NCI-H2196 treated with DMSO at 0.1 percent for 48 hours (cell line): ENCODE results near the gene OR56A3.
"Not testable (repeated sequence)": the region's sequence is repeated elsewhere in the genome, so short reads cannot be mapped to it uniquely, and the experiment has no call there.

Experiments used
- DNase-seq: peaks from one replicate; lab custom pipeline; 2025; ENCODE audit not compliant: unreplicated experiment; lab: John Stamatoyannopoulos, UW

Gene OR56A3

DNA sequence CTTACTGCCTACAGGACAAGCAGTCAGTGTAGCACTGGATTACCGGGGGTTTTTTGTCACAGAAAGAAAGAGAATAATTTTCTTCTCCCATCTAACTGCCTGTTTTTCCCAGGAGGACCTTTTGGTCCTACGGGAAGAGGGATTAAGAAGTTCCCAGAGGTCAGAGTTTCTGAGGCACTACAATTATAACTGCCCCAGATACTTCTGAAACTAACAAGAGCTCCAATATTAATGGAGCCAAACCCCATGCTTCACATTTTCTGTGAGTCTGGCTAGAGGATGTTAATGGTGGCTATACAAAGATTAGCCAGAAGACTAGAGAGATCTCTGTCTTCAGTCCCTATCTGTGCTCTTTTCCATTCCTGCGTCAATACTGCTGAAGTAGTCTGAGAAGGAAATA is at the start of gene OR56A3:
Gene OR56A3, plus strand, starts transcription at position 301 of the 400 bp plus-strand sequence. CDS start 5,096 bp downstream, outside the sequence.
- DNase-seq: no peak

GRCh38 chr11:5892908-5893307 is 49.1 kb upstream of the OR56A3 start, which contains the start of gene OR52E5:
TSS of gene OR52E5 (plus strand) at chr11:5893208. CDS start at chr11:5900777, 7,569 bp downstream.
- DNase-seq: no peak

GRCh38 chr11:5899534-5899933 is 42.5 kb upstream of the OR56A3 start:
- DNase-seq: no peak

DNA sequence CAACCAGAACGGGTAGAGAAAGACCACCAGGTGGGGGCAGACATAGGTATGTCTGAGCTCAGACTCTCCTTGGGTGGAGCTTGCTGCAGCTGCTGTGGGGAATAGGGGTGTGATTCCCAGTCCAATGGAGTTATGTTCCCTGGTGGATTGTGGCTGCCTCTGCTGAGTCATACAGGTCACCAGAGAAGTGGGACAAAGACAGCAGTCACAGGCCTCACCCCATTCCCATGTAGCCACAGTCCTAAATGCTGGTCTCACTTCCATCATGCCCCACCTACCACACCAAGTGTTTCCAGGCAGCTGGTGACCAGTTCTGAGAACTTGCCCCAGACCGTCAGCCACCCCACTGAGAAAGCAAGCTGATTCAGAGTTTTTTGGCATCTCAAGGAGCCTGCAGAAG is 31.5 kb upstream of the OR56A3 start:
- DNase-seq: no peak

- no peak for DNase-seq
Measured at GRCh38 chr11:5922749-5923426, 19.2 kb upstream of the OR56A3 start.

GRCh38 chr11:5923427-5923776 is 18.6 kb upstream of the OR56A3 start:
- no peak for DNase-seq

DNA sequence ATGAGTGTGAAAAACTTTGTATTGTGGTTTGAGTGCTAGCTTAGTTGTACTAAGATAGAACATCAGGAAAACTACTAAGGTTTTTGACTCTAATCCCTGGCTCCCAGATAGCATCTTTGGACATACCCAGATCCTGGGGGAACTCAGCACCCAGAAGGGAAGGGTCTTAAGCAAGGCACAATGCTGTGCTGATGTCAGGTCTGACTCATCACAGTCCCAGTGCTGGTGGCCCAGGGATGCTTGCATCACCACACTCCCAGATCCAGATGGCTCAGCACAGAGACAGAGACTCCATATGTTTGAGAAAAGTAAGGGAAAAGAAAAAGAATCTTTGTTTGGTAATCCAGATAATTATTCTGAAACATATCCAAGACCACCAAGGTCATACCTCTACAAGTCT is 18.3 kb upstream of the OR56A3 start:
- no peak for DNase-seq

DNA sequence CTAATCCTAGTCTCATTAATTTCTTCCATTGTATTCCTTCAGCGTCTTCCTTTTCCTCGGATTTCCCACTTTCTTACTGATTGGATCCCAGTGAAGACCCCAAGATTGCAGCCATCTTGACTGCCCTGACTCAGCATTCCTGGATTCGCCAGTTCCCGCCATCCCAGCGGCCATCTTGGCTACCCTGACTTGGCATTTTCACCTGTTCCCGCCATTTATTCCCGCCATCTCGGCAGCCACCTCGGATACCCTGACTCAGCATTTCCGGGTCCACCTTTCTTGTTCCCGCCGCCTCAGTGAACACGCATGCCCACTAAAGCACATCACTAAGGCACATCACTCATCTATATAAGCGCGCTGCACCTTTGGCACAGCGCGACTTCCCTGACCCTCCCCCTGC is 13.8 kb upstream of the OR56A3 start:
- no peak for DNase-seq

DNA sequence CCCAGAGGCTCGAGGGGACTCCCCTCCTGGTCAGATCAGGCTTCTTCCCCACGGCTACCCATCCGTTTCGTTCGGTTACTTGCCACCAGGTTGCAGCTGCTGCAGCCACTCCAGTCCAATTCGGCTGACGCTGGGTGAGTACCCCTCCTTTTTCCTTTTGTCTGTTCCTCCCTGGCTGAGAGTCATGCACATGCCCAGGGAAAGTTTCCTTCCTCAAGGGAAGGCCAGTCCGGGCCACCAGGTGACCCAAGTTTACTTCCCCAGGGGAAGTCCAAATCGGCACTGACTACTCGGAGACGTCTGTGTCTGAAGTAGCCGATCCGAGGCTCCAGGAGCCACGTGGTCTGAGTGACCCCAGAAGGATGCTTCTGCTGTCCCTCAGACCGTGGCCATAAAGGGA is 13.2 kb upstream of the OR56A3 start:
- DNase-seq: no peak

- DNase-seq: no peak
Measured at GRCh38 chr11:5929571-5930368, 12.3 kb upstream of the OR56A3 start.

- DNase-seq: no peak
Measured at GRCh38 chr11:5930614-5931013, 11.4 kb upstream of the OR56A3 start.

- DNase-seq: no peak
Measured at GRCh38 chr11:5931061-5931460, 11.0 kb upstream of the OR56A3 start.

GRCh38 chr11:5932671-5933070 is 9.4 kb upstream of the OR56A3 start:
- no peak for DNase-seq

DNA sequence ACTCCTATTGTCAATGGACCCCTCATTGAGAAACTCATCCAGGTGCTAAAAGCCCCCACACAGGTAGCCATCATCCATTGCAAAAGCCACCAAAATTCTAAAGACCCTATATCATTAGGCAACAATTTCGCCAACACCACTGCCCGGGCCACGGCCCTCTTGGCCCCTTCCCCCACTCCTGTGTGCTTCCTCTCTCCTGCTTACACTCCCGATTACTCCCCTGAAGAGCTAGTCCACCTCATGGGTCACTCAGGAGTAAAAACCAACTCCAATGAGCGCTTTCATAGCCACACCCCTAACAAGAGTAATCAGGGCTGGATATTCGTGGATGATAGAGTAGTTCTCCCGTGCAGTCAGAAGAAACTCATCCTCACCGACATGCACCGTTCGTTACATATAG is 8.9 kb upstream of the OR56A3 start:
- DNase-seq: no peak

DNA sequence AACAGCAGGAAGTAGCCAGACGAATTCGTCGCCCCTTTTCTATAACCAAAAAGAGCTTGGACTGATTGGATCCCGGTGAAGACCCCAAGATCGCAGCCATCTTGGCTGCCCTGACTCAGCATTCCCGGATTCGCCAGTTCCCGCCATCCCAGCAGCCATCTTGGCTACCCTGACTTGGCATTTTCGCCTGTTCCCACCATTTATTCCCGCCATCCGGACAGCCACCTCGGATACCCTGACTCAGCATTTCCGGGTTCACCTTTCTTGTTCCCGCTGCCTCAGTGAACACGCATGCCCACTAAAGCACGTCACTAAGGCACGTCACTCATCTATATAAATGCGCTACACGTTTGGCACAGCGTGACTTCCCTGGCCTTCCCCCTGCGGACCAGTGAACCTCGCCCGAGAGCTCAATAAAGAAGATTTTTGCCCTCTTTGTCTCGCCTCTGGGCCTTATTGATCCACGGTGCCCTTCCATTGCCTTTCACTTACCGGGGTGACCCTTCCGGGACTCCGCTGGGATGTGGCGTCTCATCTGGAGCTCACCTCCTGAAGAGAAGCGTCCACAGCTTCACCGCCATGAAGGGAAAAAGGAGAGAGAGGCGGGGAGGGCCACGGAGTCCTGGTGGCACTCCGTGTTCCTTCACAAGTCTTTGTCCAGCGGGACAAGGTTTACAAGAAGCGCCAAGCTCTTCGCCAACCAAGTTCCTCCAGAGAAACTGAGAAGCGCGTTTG is 4.0 kb upstream of the OR56A3 start:
- DNase-seq: no peak

- DNase-seq: no peak
Measured at GRCh38 chr11:5938603-5938965, 3.5 kb upstream of the OR56A3 start.

- DNase-seq: no peak
Measured at GRCh38 chr11:5940748-5941147, 1.3 kb upstream of the OR56A3 start.

GRCh38 chr11:5955586-5955985 is 13.5 kb downstream of the OR56A3 start:
- no peak for DNase-seq

DNA sequence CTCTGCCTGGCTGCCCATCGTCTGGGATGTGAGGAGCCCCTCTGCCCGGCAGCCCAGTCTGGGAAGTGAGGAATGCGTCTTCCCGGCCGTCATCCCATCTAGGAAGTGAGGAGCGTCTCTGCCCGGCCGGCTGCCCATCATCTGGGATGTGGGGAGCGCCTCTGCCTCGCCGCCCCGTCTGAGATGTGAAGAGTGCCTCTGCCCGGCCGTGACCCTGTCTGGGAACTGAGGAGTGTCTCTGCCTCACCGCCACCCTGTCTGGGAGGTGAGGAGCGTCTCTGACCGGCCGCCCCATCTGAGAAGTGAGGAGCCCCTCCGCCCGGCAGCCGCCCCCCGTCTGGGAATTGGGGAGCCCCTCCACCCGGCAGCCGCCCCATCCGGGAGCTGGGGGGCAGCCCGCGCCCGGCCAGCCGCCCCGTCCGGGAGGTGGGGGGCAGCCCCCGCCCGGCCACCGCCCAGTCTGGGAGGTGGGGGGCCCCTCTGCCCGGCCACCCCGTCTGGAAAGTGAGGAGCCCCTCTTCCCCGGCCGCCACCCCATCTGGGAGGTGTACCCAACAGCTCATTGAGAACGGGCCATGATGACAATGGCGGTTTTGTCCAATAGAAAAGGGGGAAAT is 18.8 kb downstream of the OR56A3 start:
- not testable (repeated sequence) for DNase-seq

DNA sequence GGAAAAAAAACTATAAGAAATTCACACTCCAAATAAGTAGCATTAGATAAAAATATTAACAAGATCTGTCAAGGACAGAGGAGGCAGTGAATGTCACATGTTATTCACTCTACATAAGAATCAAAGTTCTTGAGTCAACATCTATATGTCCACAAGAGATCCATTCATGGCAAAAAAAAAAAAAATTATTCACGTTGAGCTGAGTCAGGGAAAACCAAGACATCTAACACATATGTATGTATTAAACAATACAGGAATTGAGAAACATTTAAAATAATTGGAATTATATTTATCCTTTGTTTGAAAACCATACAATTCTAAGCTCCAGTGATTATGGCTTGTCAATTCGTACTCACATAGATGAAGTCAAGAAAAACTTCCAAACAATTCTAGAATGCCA is 24.9 kb downstream of the OR56A3 start:
- no peak for DNase-seq

GRCh38 chr11:5967708-5968107 is 25.7 kb downstream of the OR56A3 start:
- DNase-seq: no peak

DNA sequence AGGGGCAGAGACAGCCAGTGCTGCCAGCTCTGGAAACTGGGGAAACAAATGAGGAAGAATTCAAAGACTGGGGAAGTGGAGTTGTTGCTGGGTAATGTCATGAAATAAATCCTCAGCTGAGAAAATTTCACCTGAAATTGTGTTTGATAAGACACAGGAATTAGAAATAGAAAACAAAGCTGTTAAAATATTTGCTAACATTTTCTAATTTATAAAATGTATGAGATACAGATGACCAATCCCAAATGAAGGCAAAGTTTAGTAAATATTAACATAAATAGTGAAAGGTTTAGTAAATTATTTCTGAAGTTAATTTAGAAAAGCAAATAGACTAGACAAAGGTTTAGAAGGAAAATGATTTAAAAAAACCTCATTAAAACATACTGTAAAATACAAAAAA is 26.3 kb downstream of the OR56A3 start, which contains the start of gene OR56A5:
Gene OR56A5, minus strand, starts transcription at position 101 of the 400 bp plus-strand sequence. Its CDS starts 0 bp downstream, at position 101.
- no peak for DNase-seq
